B cell (primary cell): Measurements from ENCODE around the gene FRMD7. TPM values are rescaled to one million over a fixed set of nuclear protein-coding genes. Genes with fewer than 3 reads are reported as not detected.

Experiments
- ATAC-seq: fragments of 200-7000 bp; cut with Tn5 transposase; one replicate; pipeline ENCODE4 v1.10.0; 2021; ENCODE audit warnings: low read depth, mild to moderate bottlenecking, moderate number of reproducible peaks, moderate library complexity
- CTCF ChIA-PET: fragments of 350-600 bp; sonication (Branson Sonifier 250); formaldehyde crosslinking; loops from one replicate; lab custom pipeline; 2021; ENCODE audit warnings: antibody characterized with exemption, inconsistent platforms; lab: Charles Lee
- POLR2A ChIA-PET: fragments of 350-600 bp; sonication (Branson Sonifier 250); formaldehyde crosslinking; loops from one replicate; lab custom pipeline; 2021; ENCODE audit warnings: antibody characterized with exemption; lab: Charles Lee
- DNase-seq: peaks from one replicate; pipeline ENCODE4 v3.0.0; 2013
- H2AFZ ChIP-seq: 2 replicates; pipeline ENCODE4 v1.6.1; 2012; ENCODE audit warnings: mild to moderate bottlenecking, low read depth, low read length; ENCODE audit not compliant: insufficient read depth, poor library complexity, severe bottlenecking
- H3K27ac ChIP-seq, 2 donors: 1 replicate in 1 of 2; 2 replicates in 1 of 2; pipeline ENCODE4 v1.5.1; 2012 to 2013; ENCODE audit warnings: low read length in 2 of 2, mild to moderate bottlenecking in 2 of 2, moderate library complexity in 1 of 2
- H3K27me3 ChIP-seq, 4 experiments: fragments of 200-600 bp in 1 of 4; sonication (generic) in 1 of 4; replicated peaks in 1 of 4; 1 replicate in 2 of 4; 2 replicates in 2 of 4; pipeline versions ENCODE4 v1.6.1 to v1.7.0; 2013 to 2016; ENCODE audit warnings: low read length in 3 of 4, mild to moderate bottlenecking in 2 of 4, mixed read lengths in 1 of 4, moderate library complexity in 1 of 4; ENCODE audit not compliant: insufficient read depth in 4 of 4, control insufficient read depth in 3 of 4; ENCODE audit errors: control extremely low read depth in 1 of 4
- H3K36me3 ChIP-seq, 2 experiments: replicated peaks in 1 of 2; 1 replicate in 1 of 2; 2 replicates in 1 of 2; pipeline versions ENCODE4 v1.6.1 to v1.7.1; 2013; ENCODE audit warnings: low read length in 1 of 2; ENCODE audit not compliant: insufficient read depth in 2 of 2, control insufficient read depth in 1 of 2; ENCODE audit errors: control extremely low read depth in 1 of 2, extremely low read depth in 1 of 2
- H3K4me1 ChIP-seq, 2 donors: fragments of 200-600 bp in 1 of 2; sonication (generic) in 1 of 2; 1 replicate in 1 of 2; 2 replicates in 1 of 2; pipeline versions ENCODE4 v1.5.1 to v1.6.1; 2013 to 2017; ENCODE audit warnings: low read length in 2 of 2; ENCODE audit not compliant: control insufficient read depth in 2 of 2, insufficient read depth in 2 of 2
- H3K4me2 ChIP-seq: replicated peaks from 2 replicates; pipeline ENCODE3; 2012; ENCODE audit warnings: mild to moderate bottlenecking, low read depth, low read length; ENCODE audit not compliant: poor library complexity, severe bottlenecking
- H3K4me3 ChIP-seq, 5 experiments: fragments of 200-600 bp in 1 of 5; sonication (generic) in 1 of 5; 1 replicate in 3 of 5; 2 replicates in 2 of 5; pipeline versions ENCODE4 v1.5.1 to v1.7.0; 2011 to 2016; ENCODE audit warnings: low read length in 4 of 5, mild to moderate bottlenecking in 4 of 5, low read depth in 2 of 5, control low read depth in 1 of 5, moderate library complexity in 1 of 5; ENCODE audit not compliant: insufficient read depth in 1 of 5; ENCODE audit errors: control extremely low read depth in 1 of 5, extremely low read depth in 1 of 5
- H3K79me2 ChIP-seq: fragments of 200-600 bp; sonication (generic); one replicate; pipeline ENCODE4 v1.6.0; 2016; ENCODE audit warnings: low read length; ENCODE audit not compliant: control insufficient read depth, insufficient read depth
- H3K9ac ChIP-seq: fragments of 200-600 bp; sonication (generic); 2 replicates; pipeline ENCODE4 v1.6.1; 2017; ENCODE audit warnings: mild to moderate bottlenecking, low read length, moderate library complexity
- H3K9me3 ChIP-seq, 3 donors: one replicate each; pipeline versions ENCODE4 v1.6.1 to v1.7.1; 2013; ENCODE audit warnings: low read length in 2 of 3; ENCODE audit not compliant: control insufficient read depth in 2 of 3, insufficient read depth in 1 of 3; ENCODE audit errors: control extremely low read depth in 1 of 3
- H4K20me1 ChIP-seq: 2 replicates; pipeline ENCODE4 v1.6.0; 2012; ENCODE audit warnings: mild to moderate bottlenecking, low read length; ENCODE audit not compliant: insufficient read depth, control insufficient read depth, poor library complexity, severe bottlenecking
- H3K27ac Mint-ChIP-seq: one replicate; pipeline ENCODE4 v1.8.0; 2021; ENCODE audit warnings: mixed read lengths
- H3K27me3 Mint-ChIP-seq: one replicate; pipeline ENCODE4 v1.8.0; 2021; ENCODE audit warnings: mixed read lengths
- H3K4me1 Mint-ChIP-seq: one replicate; pipeline ENCODE4 v1.8.0; 2021; ENCODE audit warnings: mixed read lengths
- H3K4me3 Mint-ChIP-seq: one replicate; pipeline ENCODE4 v1.8.0; 2021; ENCODE audit warnings: mixed read lengths
- H3K9me3 Mint-ChIP-seq: one replicate; pipeline ENCODE4 v1.8.0; 2022; ENCODE audit warnings: mixed read lengths; ENCODE audit not compliant: insufficient read depth
- CTCF ChIP-seq: fragments of 200-600 bp; IDR thresholded peaks from one replicate; pipeline ENCODE4 v1.8.0; 2022; ENCODE audit warnings: antibody characterized with exemption, mild to moderate bottlenecking
- EZH2 ChIP-seq: IDR thresholded peaks from 2 replicates; pipeline ENCODE4 v1.6.1; 2012; ENCODE audit warnings: borderline replicate concordance, low read depth, mild to moderate bottlenecking, moderate library complexity, low read length; ENCODE audit not compliant: insufficient read depth, poor library complexity, severe bottlenecking
- WGBS: methylation state at CpG from one replicate; pipeline ENCODE4 v1.1.5; 2013; ENCODE audit warnings: missing lambda C conversion rate; ENCODE audit not compliant: insufficient coverage; 5-methylcytosine and 5-hydroxymethylcytosine counted together
- intact Hi-C: fragments of 100-400 bp; cut with micrococcal nuclease; formaldehyde crosslinking; loops from one replicate; pipeline ENCODE4 v1.10.0; 2022
- polyA plus RNA-seq: library from polyadenylated mRNA; depleted of rRNA; stranded (reverse); fragments of >200 nt; gene quantifications from 2 replicates; pipeline ENCODE4 v1.2.3, GENCODE V29; 2012
- total RNA-seq, 2 donors: library from RNA; stranded (reverse); fragments of 120-200 nt in 1 of 2; gene quantifications; 1 replicate in 1 of 2; 2 replicates in 1 of 2; pipeline versions ENCODE4 v1.2.3 to v1.2.4, GENCODE V29; 2013 to 2022

Gene FRMD7
- total and polyA plus RNA-seq, 2 donors (not counting 1 experiment from before 2014, with no cell fraction given), result not detected

DNA sequence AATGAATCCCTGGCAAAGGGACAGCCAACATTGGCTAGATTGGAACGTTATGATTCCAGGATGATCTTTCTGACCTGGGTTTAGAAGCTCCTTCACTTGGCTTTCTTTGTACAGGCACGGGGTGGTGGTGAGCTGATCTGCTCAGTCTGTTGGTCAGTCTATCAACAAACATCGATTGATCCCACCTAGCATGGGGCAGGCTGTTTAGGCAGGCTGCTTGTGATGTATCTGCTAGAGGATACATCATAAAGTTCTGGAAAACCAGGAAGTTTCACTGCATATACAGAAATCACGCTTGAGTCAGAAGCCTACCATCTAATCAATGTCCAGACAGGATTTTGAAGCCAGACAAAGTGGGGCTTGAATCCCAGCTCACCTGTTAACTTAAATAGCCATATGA is 6.9 kb downstream of the FRMD7 start:
- peaks cover 0 to 3% (median 0%) of the 10 kb centered on the region in 4 experiments for H3K27me3 ChIP-seq
- H3K4me1 Mint-ChIP-seq, result no peaks in the 10 kb centered on the region
- H2AFZ ChIP-seq, result no peak overlapping the region
- H3K27ac Mint-ChIP-seq, result no peak overlapping the region
- no peaks in the 10 kb centered on the region for H3K9me3 ChIP-seq
- ATAC-seq (no peak), DNase-seq (no peak)
- H3K27ac ChIP-seq, result no peak overlapping the region
- no peaks in the 10 kb centered on the region for H3K9me3 Mint-ChIP-seq
- H3K9ac ChIP-seq, result no peak overlapping the region
- no CpG with 5 or more reads among the region's 4 CpGs for WGBS
- CTCF ChIA-PET, result no interaction called here
- POLR2A ChIA-PET, result no interaction called here
- no peak overlapping the region for H3K4me3 Mint-ChIP-seq
- TF ChIP-seq EZH2, result no peak
- intact Hi-C loops, result no loop called here
- H4K20me1 ChIP-seq, result no peaks in the 10 kb centered on the region
- no peak overlapping the region for H3K4me2 ChIP-seq
- H3K27me3 Mint-ChIP-seq, result peaks cover 6% of the 10 kb centered on the region
- H3K36me3 ChIP-seq, result no peaks in the 10 kb centered on the region
- H3K4me3 ChIP-seq, result no peak overlapping the region
- no peaks in the 10 kb centered on the region for H3K4me1 ChIP-seq
- H3K79me2 ChIP-seq, result no peaks in the 10 kb centered on the region

- H3K79me2 ChIP-seq, result no peaks in the 10 kb centered on the region
- H3K4me3 Mint-ChIP-seq, result no peak overlapping the region
- no peak for TF ChIP-seq EZH2
- no peak for TF ChIP-seq CTCF
- H3K36me3 ChIP-seq, result no peaks in the 10 kb centered on the region
- H3K4me2 ChIP-seq, result no peak overlapping the region
- H2AFZ ChIP-seq, result no peak overlapping the region
- H3K27ac ChIP-seq, result no peak overlapping the region
- WGBS, result 90% methylated on average over 8 of the region's 12 CpGs
- intact Hi-C loops, result no loop called here
- DNase-seq (no peak), ATAC-seq (no peak)
- no peak overlapping the region for H3K4me3 ChIP-seq
- H3K4me1 ChIP-seq, result no peaks in the 10 kb centered on the region
- ChIA-PET POLR2A (no interaction called here), CTCF (no interaction called here)
- H3K9me3 ChIP-seq, result no peaks in the 10 kb centered on the region
- H3K9ac ChIP-seq, result no peak overlapping the region
- H3K27me3 ChIP-seq, result peaks cover 0 to 4% (median 0%) of the 10 kb centered on the region in 4 experiments
- no peak overlapping the region for H3K27ac Mint-ChIP-seq
- H3K9me3 Mint-ChIP-seq, result no peaks in the 10 kb centered on the region
- H3K4me1 Mint-ChIP-seq, result no peaks in the 10 kb centered on the region
- H3K27me3 Mint-ChIP-seq, result no peaks in the 10 kb centered on the region
- H4K20me1 ChIP-seq, result no peaks in the 10 kb centered on the region
These were observed 7.9 kb downstream of the FRMD7 start for GRCh38 chrX:132119821-132120515.
